ENCODE data around the gene NOSIP. TPM values are rescaled to one million over a fixed set of nuclear protein-coding genes. Genes with fewer than 3 reads are reported as not detected.

Gene NOSIP
- total and polyA plus RNA-seq, 2 of the 4 experiments (the other 2 are of a cell fraction): 118 to 138 TPM

DNA sequence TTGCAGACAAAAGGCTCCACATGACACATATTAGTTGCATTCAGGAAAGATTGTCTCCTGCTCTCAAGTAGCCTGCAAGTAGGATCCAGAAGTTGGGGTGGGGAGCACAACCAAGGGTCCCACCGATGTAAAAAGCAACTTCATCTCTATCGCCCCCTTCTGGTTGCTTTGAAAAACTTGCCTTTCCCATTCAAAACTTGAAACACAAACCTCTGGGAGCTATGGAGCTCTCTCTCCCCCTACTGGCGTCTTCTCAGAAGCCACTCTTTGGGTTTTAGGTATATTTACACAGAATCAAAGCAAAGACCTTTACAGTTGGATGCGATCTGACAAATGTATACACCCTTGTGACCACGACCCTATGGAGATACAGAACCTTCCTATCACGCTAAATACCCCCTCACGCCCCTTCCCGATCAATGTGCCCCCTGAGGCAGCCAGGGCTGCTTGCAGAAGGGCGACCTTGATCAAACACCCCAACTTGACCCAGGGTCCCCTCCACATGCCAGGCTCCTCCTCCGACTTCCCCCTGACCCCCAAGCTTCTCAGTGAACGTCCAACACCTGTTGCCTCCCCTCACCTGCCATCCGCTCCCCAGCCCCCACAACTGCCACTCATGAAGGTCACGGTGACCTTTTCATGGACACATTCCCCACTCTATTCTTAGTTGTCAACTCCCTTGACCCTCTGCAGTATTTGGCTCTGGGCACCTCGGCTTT is 10.1 kb downstream of the NOSIP start (continued):
- TF ChIP-seq RFX5 (IDR thresholded peaks at IDR 0.05; ENCODE audit: low read depth, low read length): no peak
- TF ChIP-seq NFE2L2 (IDR thresholded peaks at IDR 0.05; ENCODE audit: low read depth, low read length): no peak
- no peak for TF ChIP-seq MAZ (IDR thresholded peaks at IDR 0.05; ENCODE audit: borderline replicate concordance, low read depth, low read length)

DNA sequence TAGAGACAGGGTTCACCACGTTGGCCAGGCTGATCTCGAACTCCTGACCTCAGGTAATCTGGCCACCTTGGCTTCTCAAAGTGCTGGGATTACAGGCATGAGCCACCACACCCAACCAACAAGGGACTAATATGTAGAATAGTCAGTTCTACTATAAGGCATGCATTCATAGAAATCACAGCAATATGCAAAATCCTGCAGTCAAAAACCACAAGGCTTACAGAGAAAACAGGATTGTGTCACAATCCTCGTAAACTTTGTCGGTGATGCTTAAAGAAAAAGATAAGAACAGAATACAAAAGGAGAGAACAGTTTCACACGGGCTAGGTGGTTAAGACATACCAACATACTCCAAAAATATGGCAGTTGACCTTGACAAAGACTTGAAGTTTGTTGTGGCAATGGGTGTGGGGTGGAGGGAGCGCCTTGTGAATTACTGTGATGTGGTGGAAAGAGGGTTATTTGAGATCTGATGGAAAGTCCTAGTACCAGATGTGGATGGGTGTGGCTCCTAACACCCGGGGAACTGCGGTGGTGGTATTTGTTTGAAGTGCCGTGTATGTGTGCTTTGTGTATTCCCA is 12.4 kb downstream of the NOSIP start:
- ChIA-PET CTCF (no interaction called here), POLR2A (ENCODE audit: unreplicated experiment) (no interaction called here)
- H2BK20ac ChIP-seq (ENCODE audit: low read depth, low read length): no peak overlapping the region
- H3K9ac ChIP-seq (ENCODE audit: low read depth, low read length): no peak overlapping the region
- no peak overlapping the region for H3K4ac ChIP-seq (ENCODE audit: low read depth, low read length)
- no peak overlapping the region for H4K8ac ChIP-seq (ENCODE audit: low read depth in 2 of 2, low read length in 2 of 2)
- no peak overlapping the region for H2AK5ac ChIP-seq (ENCODE audit: low read depth, low read length)
- H3K27me3 ChIP-seq (ENCODE audit: control insufficient read depth, insufficient read depth, low read length): no peaks in the 10 kb centered on the region
- no peaks in the 10 kb centered on the region for H3K9me3 ChIP-seq (ENCODE audit: control insufficient read depth, insufficient read depth, low read length)
- no peak overlapping the region for H2BK15ac ChIP-seq (ENCODE audit: low read depth, low read length)
- no peak overlapping the region for H4K5ac ChIP-seq (ENCODE audit: low read depth, low read length)
- no peak overlapping the region for H3K56ac ChIP-seq (ENCODE audit: extremely low read depth, insufficient read depth, low read length)
- 0 out of 2 replicates have a peak, but pooled peaks cover 3% of the 10 kb centered on the region for H3K9me1 ChIP-seq (ENCODE audit: insufficient read depth, low read length)
- H4K20me1 ChIP-seq (ENCODE audit: insufficient read depth, low read length): peaks cover 36% of the 10 kb centered on the region
- H3K23ac ChIP-seq (ENCODE audit: low read depth, low read length): no peak overlapping the region
- ATAC-seq (ENCODE audit: low read depth) (no peak), DNase-seq (no peak)
- H2AFZ ChIP-seq (replicated peaks; ENCODE audit: low read length, poor library complexity): no peak overlapping the region
- in situ Hi-C loops (cut with MboI; ENCODE audit: low sequenced_read_pairs) (loop anchor here (25.0 kb wide), 1 partner anchor 306 kb away; no protein-coding TSS in a partner anchor), dilution Hi-C loops (cut with HindIII; ENCODE audit: low sequenced_read_pairs, unreplicated experiment) (no loop called here), intact Hi-C loops (cut with micrococcal nuclease) (no loop called here)
- peaks cover 30 to 69% of the 10 kb centered on the region in 2 experiments for H3K79me1 ChIP-seq (ENCODE audit: low read depth in 1 of 2, low read length in 2 of 2)
- no peak overlapping the region for H3K4me3 ChIP-seq (ENCODE audit: insufficient read depth, low read depth, low read length)
- no peak overlapping the region for H3K4me2 ChIP-seq (ENCODE audit: low read depth, low read length)
- H3K18ac ChIP-seq (ENCODE audit: low read depth, low read length): no peak overlapping the region
- no TSS peak for BruUV-seq (replicated peaks)
- H3K14ac ChIP-seq (replicated peaks; ENCODE audit: low read depth, low read length): no peak overlapping the region
- no CpG with 5 or more reads among the region's 9 CpGs for WGBS, 2 experiments (ENCODE audit: extremely low coverage in 2 of 2, insufficient read length in 1 of 2)
- H3K4me1 ChIP-seq (ENCODE audit: control insufficient read depth, insufficient read depth, low read length): no peaks in the 10 kb centered on the region
- H2BK5ac ChIP-seq (ENCODE audit: low read depth, low read length, poor library complexity, severe bottlenecking): no peak overlapping the region
- H2AK9ac ChIP-seq (replicated peaks; ENCODE audit: low read depth, low read length, poor library complexity): no peak overlapping the region
- H3K27ac ChIP-seq (ENCODE audit: insufficient read depth, low read length): no peak overlapping the region
- H2BK120ac ChIP-seq (ENCODE audit: low read depth, low read length): no peak overlapping the region
- no peak overlapping the region for H4K91ac ChIP-seq (ENCODE audit: insufficient read depth, low read depth, low read length)
- peaks cover 8% of the 10 kb centered on the region; the same call in 1 of the 2 replicates for H3K36me3 ChIP-seq (ENCODE audit: control insufficient read depth, insufficient read depth, low read length)
- TF ChIP-seq FOS (IDR thresholded peaks at IDR 0.05; ENCODE audit: low read depth, low read length): no peak
- TF ChIP-seq, protein P1, sequence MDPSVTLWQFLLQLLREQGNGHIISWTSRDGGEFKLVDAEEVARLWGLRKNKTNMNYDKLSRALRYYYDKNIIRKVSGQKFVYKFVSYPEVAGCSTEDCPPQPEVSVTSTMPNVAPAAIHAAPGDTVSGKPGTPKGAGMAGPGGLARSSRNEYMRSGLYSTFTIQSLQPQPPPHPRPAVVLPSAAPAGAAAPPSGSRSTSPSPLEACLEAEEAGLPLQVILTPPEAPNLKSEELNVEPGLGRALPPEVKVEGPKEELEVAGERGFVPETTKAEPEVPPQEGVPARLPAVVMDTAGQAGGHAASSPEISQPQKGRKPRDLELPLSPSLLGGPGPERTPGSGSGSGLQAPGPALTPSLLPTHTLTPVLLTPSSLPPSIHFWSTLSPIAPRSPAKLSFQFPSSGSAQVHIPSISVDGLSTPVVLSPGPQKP (IDR thresholded peaks at IDR 0.05; ENCODE audit: borderline replicate concordance, low read depth, low read length): no peak
- no peak for TF ChIP-seq BHLHE40 (IDR thresholded peaks at IDR 0.05; ENCODE audit: low read depth, low read length)
- no peak for TF ChIP-seq POLR2A (IDR thresholded peaks at IDR 0.05; ENCODE audit: low read depth, low read length)
- TF ChIP-seq SMC3 (IDR thresholded peaks at IDR 0.05; ENCODE audit: low read depth, low read length): no peak
- TF ChIP-seq, protein P2, sequence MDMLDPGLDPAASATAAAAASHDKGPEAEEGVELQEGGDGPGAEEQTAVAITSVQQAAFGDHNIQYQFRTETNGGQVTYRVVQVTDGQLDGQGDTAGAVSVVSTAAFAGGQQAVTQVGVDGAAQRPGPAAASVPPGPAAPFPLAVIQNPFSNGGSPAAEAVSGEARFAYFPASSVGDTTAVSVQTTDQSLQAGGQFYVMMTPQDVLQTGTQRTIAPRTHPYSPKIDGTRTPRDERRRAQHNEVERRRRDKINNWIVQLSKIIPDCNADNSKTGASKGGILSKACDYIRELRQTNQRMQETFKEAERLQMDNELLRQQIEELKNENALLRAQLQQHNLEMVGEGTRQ (IDR thresholded peaks at IDR 0.05; ENCODE audit: low read depth, low read length): no peak
- TF ChIP-seq RFX5 (IDR thresholded peaks at IDR 0.05; ENCODE audit: low read depth, low read length): no peak
- TF ChIP-seq CEBPB (IDR thresholded peaks at IDR 0.05; ENCODE audit: low read depth, low read length): no peak
- no peak for TF ChIP-seq CHD1 (IDR thresholded peaks at IDR 0.05; ENCODE audit: low read depth, low read length)
- no peak for TF ChIP-seq MAFK (IDR thresholded peaks at IDR 0.05; ENCODE audit: low read depth, low read length)
- TF ChIP-seq MXI1 (IDR thresholded peaks at IDR 0.05; ENCODE audit: borderline replicate concordance, low read depth, low read length): no peak
- TF ChIP-seq NFE2L2 (IDR thresholded peaks at IDR 0.05; ENCODE audit: low read depth, low read length): no peak
- no peak for TF ChIP-seq RAD21 (IDR thresholded peaks at IDR 0.05; ENCODE audit: low read length)
- TF ChIP-seq MAZ (IDR thresholded peaks at IDR 0.05; ENCODE audit: borderline replicate concordance, low read depth, low read length): no peak
- TF ChIP-seq RCOR1 (IDR thresholded peaks at IDR 0.05; ENCODE audit: insufficient replicate concordance, low read length): no peak

All from IMR-90 (cell line).